Transverse colon (tissue), 4 donors: ENCODE data around the gene GJC1. TPM values are rescaled to one million over a fixed set of nuclear protein-coding genes. Genes with fewer than 3 reads are reported as not detected.
"Not testable (repeated sequence)": the region's sequence is repeated elsewhere in the genome, so short reads cannot be mapped to it uniquely, and the experiment has no call there.

Experiments used
- DNase-seq: peaks from one replicate; pipeline ENCODE4 v3.0.0-alpha.2; 2019
- H3K27ac ChIP-seq, 4 donors: fragments of 200-600 bp; sonication (generic); 2 replicates each; pipeline ENCODE4 v1.5.1; 2016 to 2018; ENCODE audit warnings: inconsistent platforms in 4 of 4
- H3K27me3 ChIP-seq: fragments of 200-600 bp; sonication (generic); 2 replicates; pipeline ENCODE4 v1.5.1; 2017; ENCODE audit warnings: inconsistent platforms
- H3K36me3 ChIP-seq, 4 donors: fragments of 200-600 bp; sonication (generic); 2 replicates each; pipeline ENCODE4 v1.5.1; 2017 to 2019; ENCODE audit warnings: inconsistent platforms in 4 of 4
- H3K4me1 ChIP-seq, 4 donors: fragments of 200-600 bp; sonication (generic); 2 replicates each; pipeline ENCODE4 v1.5.1; 2017 to 2020; ENCODE audit warnings: inconsistent platforms in 4 of 4
- H3K4me3 ChIP-seq, 4 donors: fragments of 200-600 bp; sonication (generic); 1 replicate in 1 of 4; 2 replicates in 3 of 4; pipeline versions ENCODE4 v1.5.1 to v1.6.1; 2017 to 2019; ENCODE audit warnings: inconsistent platforms in 4 of 4
- H3K9me3 ChIP-seq, 2 donors: fragments of 200-600 bp; sonication (generic); 2 replicates each; pipeline ENCODE4 v1.5.1; 2017 to 2019; ENCODE audit warnings: inconsistent platforms in 2 of 2
- CTCF ChIP-seq, 5 experiments: fragments of 200-600 bp in 3 of 5; fragments of 450-650 bp in 2 of 5; sonication (generic) in 3 of 5; IDR thresholded peaks; 1 replicate in 2 of 5; 2 replicates in 3 of 5; pipeline ENCODE4 v1.5.1; 2016 to 2017; ENCODE audit warnings: antibody characterized with exemption in 5 of 5, inconsistent platforms in 3 of 5, mild to moderate bottlenecking in 2 of 5, moderate library complexity in 1 of 5
- EP300 ChIP-seq: sonication (generic); formaldehyde crosslinking; IDR thresholded peaks from one replicate; pipeline ENCODE4 v1.6.1; 2017; ENCODE audit warnings: antibody characterized with exemption, low read depth
- POLR2A ChIP-seq: fragments of 450-650 bp; IDR thresholded peaks from one replicate; pipeline ENCODE4 v1.6.1; 2016; ENCODE audit warnings: antibody characterized with exemption, mild to moderate bottlenecking, moderate library complexity
- POLR2AphosphoS5 ChIP-seq, 3 donors: sonication (generic); formaldehyde crosslinking; IDR thresholded peaks; one replicate each; pipeline ENCODE4 v1.6.1; 2016; ENCODE audit warnings: antibody characterized with exemption in 3 of 3
- WGBS, 2 donors: methylation state at CpG; one replicate each; pipeline ENCODE4 v1.1.5; 2018; ENCODE audit warnings: low coverage in 1 of 2; 5-methylcytosine and 5-hydroxymethylcytosine counted together
- in situ Hi-C, 4 donors: fragments of 200-750 bp; cut with MboI; loops; one replicate each; pipeline versions ENCODE4 v1.15.0 to v1.15.1; 2017; ENCODE audit warnings: low sequenced_read_pairs in 3 of 4, low pct_ligation_motif_present in 1 of 4, low pct_unique_long_range_greater_than_20kb in 1 of 4
- intact Hi-C: fragments of 100-400 bp; cut with DNase I; formaldehyde crosslinking; loops from one replicate; pipeline ENCODE4 v1.15.1; 2023; ENCODE audit warnings: low total_unique reads
- total RNA-seq, 4 donors: library from RNA; depleted of rRNA; stranded (reverse); fragments of >200 nt; gene quantifications; one replicate each; pipeline ENCODE4 v1.1.0, GENCODE V29; 2016

Gene GJC1
- total RNA-seq, 4 donors from 2014 or later: 12.0 to 18.7 (median 14.7) TPM

GRCh38 chr17:44830359-44831288, 537 bp upstream of the GJC1 start:
- peak; percentile 10 for DNase-seq
- in situ Hi-C loops: no loop called here
- peak overlapping the region; percentile 37 to 67 (median 46) for H3K4me3 ChIP-seq
- TF ChIP-seq EP300: no peak
- TF ChIP-seq CTCF (IDR thresholded peaks at IDR 0.05): no peak
- no peak for TF ChIP-seq POLR2A
- TF ChIP-seq POLR2AphosphoS5 (IDR thresholded peaks at IDR 0.05): no peak
- WGBS, 2 donors: 5 to 11% methylated on average over 3 to 35 of the region's 58 CpGs
- peaks cover 0 to 20% (median 12%) of the 10 kb centered on the region in 4 donors for H3K4me1 ChIP-seq
- H3K9me3 ChIP-seq: no peaks in the 10 kb centered on the region
- peaks cover 95% of the 10 kb centered on the region for H3K27me3 ChIP-seq
- intact Hi-C loops: no loop called here
- H3K36me3 ChIP-seq: no peaks in the 10 kb centered on the region
- peak overlapping the region; percentile 81 to 89 (median 86) for H3K27ac ChIP-seq

DNA sequence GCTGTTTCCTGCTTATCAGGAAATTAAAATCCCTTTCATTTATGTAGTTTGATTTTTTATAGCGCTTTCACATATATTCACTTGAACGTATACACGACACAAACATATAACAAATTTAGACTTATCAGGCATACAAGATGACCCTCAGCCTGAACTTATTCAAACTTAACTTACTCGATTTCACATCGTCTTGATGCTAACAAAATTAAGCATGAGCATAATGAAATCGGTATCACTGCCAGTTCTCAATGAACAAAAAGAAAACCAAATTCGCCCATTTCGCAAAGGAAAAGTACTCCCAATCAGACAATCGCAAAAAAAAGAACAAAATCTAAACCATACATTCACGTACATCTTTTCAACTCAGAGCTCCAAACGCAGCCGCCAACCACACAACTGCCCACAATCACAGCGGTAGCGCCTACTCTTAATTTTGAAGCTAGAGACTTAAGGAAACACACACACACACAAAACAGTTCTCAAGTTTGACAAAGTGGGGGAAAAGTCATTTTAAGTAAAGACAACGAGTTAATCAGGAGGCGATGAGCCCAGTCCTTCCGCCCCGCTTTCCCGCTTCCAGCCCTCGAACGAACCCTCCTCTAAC, 1.1 kb downstream of the GJC1 start:
- intact Hi-C loops (no loop called here), in situ Hi-C loops (no loop called here)
- H3K36me3 ChIP-seq: no peaks in the 10 kb centered on the region
- DNase-seq: no peak
- TF ChIP-seq POLR2AphosphoS5 (IDR thresholded peaks at IDR 0.05): peak in 1 of 3 donors; percentile 29
- TF ChIP-seq CTCF (IDR thresholded peaks at IDR 0.05): no peak
- no peak for TF ChIP-seq EP300
- TF ChIP-seq POLR2A: no peak
- H3K27ac ChIP-seq: peak overlapping the region; percentile 81 to 89 (median 86)
- H3K4me3 ChIP-seq: peak overlapping the region; percentile 44 to 67 (median 56)
- peaks cover 87% of the 10 kb centered on the region for H3K27me3 ChIP-seq
- WGBS, 2 donors: 5 to 7% methylated on average over 10 to 21 of the region's 21 CpGs
- H3K4me1 ChIP-seq: peaks cover 0 to 20% (median 12%) of the 10 kb centered on the region in 4 donors
- H3K9me3 ChIP-seq: no peaks in the 10 kb centered on the region

GRCh38 chr17:44827863-44828262, 2.2 kb downstream of the GJC1 start:
- Histone ChIP-seq H3K27ac (peak overlapping the region; percentile 81 to 89 (median 86)), H3K27me3 (peaks cover 78% of the 10 kb centered on the region), H3K36me3 (no peaks in the 10 kb centered on the region), H3K4me1 (peaks cover 0 to 20% (median 12%) of the 10 kb centered on the region in 4 donors), H3K9me3 (no peaks in the 10 kb centered on the region), H3K4me3 (peak overlapping the region in 3 of 4 donors; percentile 44 to 67 (median 47))
- no peak for DNase-seq
- no peak for TF ChIP-seq EP300
- no peak for TF ChIP-seq POLR2AphosphoS5 (IDR thresholded peaks at IDR 0.05)
- no peak for TF ChIP-seq CTCF (IDR thresholded peaks at IDR 0.05)
- TF ChIP-seq POLR2A: no peak
- 47 to 51% methylated on average over 1 of the region's 1 CpG for WGBS, 2 donors
- in situ Hi-C loops (no loop called here), intact Hi-C loops (no loop called here)

DNA sequence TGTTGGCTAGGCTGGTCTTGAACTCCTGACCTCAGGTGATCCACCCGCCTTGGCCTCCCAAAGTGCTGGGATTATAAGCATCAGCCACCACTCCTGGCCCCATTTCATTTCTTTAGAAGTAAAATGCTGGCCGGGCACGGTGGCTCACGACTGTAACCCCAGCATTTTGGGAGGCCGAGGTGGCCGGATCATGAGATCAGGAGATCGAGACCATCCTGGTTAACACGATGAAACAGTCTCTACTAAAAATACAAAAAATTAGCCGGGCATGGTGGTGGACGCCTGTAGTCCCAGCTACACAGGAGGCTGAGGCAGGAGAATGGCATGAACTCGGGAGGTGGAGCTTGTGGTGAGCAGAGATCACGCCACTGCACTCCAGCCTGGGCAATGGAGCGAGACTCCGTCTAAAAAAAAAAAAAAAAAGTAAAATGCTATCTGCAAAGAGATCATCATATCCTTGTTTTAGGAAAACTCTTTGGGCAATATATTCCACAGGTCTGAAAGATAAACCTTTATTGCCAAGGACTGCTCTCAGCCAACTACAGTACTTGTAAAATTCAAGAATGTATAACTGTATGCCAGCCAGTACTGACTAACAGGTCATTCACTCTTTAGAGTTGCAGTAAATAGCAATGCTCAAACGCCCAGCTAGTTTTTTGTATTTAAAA, 3.8 kb downstream of the GJC1 start:
- DNase-seq: no peak
- no peak for TF ChIP-seq POLR2A
- TF ChIP-seq EP300: no peak
- no peak for TF ChIP-seq CTCF (IDR thresholded peaks at IDR 0.05)
- no peak for TF ChIP-seq POLR2AphosphoS5 (IDR thresholded peaks at IDR 0.05)
- Histone ChIP-seq H3K36me3 (no peaks in the 10 kb centered on the region), H3K4me3 (no peak overlapping the region), H3K27me3 (peaks cover 62% of the 10 kb centered on the region), H3K4me1 (peaks cover 0 to 20% (median 12%) of the 10 kb centered on the region in 4 donors), H3K27ac (peak overlapping the region; percentile 81 to 89 (median 86)), H3K9me3 (no peaks in the 10 kb centered on the region)
- in situ Hi-C loops (no loop called here), intact Hi-C loops (no loop called here)
- 54 to 71% methylated on average over 2 to 15 of the region's 15 CpGs for WGBS, 2 donors

DNA sequence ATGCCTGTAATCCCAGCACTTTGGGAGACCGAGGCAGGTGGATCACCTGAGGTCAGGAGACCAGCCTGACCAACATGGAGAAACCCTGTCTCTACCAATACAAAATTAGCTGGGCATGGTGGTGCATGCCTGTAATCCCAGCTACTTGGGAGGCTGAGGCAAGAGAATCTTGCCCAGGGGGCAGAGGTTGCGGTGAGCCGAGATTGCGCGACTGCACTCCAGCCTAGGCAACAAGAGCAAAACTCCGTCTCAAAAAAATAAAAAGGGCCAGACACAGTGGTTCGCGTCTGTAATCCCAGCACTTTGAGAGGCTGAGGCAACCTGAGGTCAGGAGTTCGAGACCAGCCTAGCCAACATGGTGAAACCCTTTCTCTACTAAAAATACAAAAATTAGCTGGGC, 4.9 kb downstream of the GJC1 start:
- H3K9me3 ChIP-seq, DNase-seq, H3K36me3 ChIP-seq, in situ Hi-C loops, H3K4me3 ChIP-seq, intact Hi-C loops: not testable (repeated sequence)
- H3K27ac ChIP-seq: peak overlapping the region; percentile 25 to 89 (median 86)
- 92% methylated on average over 7 to 9 of the region's 9 CpGs for WGBS, 2 donors
- H3K27me3 ChIP-seq: peaks cover 62% of the 10 kb centered on the region
- H3K4me1 ChIP-seq: peaks cover 0 to 22% (median 9%) of the 10 kb centered on the region in 4 donors
